Gastrocnemius medialis (tissue), 4 donors: ENCODE measurements around the gene LPCAT2.

Experiments used
- CTCF ChIP-seq, 5 experiments: fragments of 450-650 bp in 3 of 5; fragments of 200-600 bp in 2 of 5; sonication (generic) in 2 of 5; IDR thresholded peaks in 4 of 5; conservative IDR thresholded peaks in 1 of 5; 1 replicate in 4 of 5; 2 replicates in 1 of 5; pipeline ENCODE4 v1.5.1; 2016 to 2019; ENCODE audit warnings: antibody characterized with exemption in 5 of 5, mild to moderate bottlenecking in 3 of 5, moderate library complexity in 3 of 5
- POLR2A ChIP-seq, 2 donors: fragments of 450-650 bp; IDR thresholded peaks; one replicate each; pipeline ENCODE4 v1.6.1; 2017; ENCODE audit warnings: antibody characterized with exemption in 2 of 2, mild to moderate bottlenecking in 2 of 2, moderate library complexity in 2 of 2

GRCh38 chr16:55503726-55504550 is 4.9 kb upstream of the LPCAT2 start:
- TF ChIP-seq CTCF (IDR thresholded peaks at IDR 0.05 in 4 of 5, conservative IDR thresholded peaks at IDR 0.05 in 1 of 5) (no peak), POLR2A (IDR thresholded peaks at IDR 0.05) (no peak)
